Cerebellar nuclear complex (tissue), 1 donor: ENCODE results near the gene AKAP8L.
"Not testable (repeated sequence)": the region's sequence is repeated elsewhere in the genome, so short reads cannot be mapped to it uniquely, and the experiment has no call there.

Source experiments
- DNase-seq, 2 experiments: peaks; one replicate each; lab custom pipeline; 2025; lab: John Stamatoyannopoulos, UW

The AKAP8L gene

DNA sequence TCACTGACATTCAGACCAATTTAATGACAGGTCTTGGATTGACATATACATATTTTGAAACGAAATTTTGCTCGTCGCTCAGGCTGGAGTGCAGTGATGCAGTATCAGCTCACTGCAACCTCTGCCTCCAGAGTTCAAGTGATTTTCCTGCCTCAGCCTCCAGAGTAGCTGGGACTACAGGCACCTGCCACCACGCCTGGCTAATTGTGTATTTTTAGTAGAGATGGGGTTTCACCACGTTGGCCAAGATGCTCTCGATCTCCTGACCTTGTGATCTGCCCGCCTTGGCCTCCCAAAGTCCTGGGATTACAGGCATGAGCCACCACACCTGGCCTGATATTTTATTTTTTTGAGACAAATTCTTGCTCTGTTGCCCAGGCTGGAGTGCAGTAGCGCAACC lies 66.3 kb downstream of the AKAP8L start:
- DNase-seq = not testable (repeated sequence)

DNA sequence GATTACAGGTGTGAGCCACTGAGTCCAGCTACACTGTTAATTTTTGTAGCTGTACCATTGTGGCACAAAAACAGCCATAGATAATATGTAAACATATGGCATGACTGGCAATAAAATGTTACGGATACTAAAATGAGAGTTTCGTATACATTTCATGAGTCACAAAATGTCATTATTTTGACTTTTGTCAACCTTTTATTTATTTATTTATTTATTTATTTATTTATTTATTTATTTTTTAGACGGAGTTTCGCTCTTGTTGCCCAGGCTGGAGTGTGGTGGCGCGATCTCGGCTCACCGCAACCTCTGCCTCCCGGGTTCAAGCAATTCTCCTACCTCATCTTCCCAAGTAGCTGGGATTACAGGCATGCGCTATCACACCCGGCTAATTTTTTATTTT lies 77.5 kb downstream of the AKAP8L start:
- not testable (repeated sequence) for DNase-seq

DNA sequence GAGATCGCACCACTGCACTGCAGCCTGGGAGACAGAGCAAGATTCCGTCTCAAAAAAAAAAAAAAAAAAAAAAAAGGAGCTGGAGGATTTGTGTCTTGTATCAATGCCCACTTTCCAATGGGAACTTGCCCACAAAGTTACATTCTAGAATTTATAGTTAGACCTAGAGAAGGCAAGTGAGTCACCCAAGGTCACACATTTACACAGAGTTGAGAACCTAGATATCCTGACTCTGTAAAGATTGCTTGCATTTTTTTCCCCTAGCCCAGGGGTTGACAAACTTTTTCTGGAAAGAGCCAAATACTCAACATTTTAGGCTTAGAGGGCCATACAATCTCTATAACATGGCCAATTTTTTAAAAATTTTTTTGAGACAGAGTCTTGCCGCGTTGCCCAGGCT lies 78.7 kb downstream of the AKAP8L start:
- no peak for DNase-seq

DNA sequence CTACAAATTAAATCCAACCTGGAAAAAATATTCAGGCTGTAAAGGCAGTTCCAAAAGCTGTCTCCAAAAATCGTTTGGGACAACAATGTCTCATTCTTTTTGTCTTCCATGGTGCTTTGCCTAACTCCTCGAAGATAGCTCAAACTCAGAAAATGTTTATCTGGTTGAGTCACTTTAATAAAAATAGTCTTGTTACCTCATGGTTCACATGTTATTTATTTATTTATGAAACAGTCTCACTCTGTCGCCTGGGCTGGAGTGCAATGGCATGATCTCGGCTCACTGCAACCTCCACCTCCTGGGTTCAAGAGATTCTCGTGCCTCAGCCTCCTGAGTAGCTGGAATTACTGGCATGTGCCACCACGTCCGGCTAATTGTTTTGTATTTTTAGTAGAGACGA lies 81.6 kb downstream of the AKAP8L start:
- no peak for DNase-seq

DNA sequence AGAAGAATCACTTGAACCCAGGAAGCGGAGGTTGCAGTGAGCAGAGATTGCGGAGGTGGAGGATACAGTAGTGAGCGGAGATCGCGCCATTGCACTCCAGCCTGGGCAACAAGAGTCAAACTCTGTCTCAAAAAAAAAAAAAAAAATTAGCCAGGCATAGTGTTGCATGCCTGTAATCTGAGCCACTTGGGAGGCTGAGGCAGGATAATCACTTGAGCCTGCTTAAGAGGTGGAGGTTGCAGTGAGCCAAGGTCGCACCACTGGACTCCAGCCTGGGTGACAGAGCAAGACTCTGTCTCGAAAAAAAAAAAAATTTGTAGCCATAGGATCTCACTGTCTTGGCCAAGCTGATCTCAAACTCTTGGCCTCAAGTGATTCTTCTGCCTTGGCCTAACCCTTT lies 82.8 kb downstream of the AKAP8L start:
- not testable (repeated sequence) for DNase-seq

DNA sequence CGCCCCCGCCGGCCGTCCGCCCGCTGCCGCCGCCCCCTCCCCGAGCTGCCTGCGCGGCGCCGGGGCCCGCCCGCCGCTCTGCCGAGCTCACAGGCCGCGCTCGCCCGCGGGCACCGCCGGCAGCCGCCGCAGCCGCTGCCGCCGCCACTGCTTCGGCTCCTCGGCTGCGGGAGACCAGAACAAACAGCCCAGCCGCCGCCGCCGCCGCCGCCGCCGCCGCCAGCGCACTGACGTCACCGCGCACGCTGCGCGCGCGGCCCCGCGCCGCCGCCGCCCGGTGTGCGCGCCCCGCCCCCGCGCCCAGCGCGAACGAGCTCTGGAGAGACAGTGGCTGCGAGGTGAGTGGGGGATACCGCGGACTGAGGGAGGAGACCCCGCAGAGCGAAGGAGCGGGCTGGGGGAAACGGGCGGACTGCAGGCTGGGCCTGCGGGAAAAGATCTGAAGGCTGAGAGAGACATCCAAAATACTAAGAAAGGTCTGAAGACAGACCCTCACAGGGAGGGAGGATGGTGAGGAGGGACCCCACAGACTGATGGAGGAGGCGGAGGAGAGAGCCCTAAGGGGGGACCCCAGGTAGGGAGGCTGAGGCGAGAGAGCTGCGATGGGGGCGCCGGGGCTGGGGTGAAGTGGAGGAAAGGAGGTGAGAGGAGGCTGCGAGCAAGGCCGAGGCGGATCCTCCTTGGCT lies 86.3 kb downstream of the AKAP8L start, which contains the start of gene BRD4:
BRD4 (minus strand) TSS at position 229 of the 686 bp plus-strand sequence. CDS start 59,440 bp downstream, outside the sequence.
- DNase-seq = no peak

DNA sequence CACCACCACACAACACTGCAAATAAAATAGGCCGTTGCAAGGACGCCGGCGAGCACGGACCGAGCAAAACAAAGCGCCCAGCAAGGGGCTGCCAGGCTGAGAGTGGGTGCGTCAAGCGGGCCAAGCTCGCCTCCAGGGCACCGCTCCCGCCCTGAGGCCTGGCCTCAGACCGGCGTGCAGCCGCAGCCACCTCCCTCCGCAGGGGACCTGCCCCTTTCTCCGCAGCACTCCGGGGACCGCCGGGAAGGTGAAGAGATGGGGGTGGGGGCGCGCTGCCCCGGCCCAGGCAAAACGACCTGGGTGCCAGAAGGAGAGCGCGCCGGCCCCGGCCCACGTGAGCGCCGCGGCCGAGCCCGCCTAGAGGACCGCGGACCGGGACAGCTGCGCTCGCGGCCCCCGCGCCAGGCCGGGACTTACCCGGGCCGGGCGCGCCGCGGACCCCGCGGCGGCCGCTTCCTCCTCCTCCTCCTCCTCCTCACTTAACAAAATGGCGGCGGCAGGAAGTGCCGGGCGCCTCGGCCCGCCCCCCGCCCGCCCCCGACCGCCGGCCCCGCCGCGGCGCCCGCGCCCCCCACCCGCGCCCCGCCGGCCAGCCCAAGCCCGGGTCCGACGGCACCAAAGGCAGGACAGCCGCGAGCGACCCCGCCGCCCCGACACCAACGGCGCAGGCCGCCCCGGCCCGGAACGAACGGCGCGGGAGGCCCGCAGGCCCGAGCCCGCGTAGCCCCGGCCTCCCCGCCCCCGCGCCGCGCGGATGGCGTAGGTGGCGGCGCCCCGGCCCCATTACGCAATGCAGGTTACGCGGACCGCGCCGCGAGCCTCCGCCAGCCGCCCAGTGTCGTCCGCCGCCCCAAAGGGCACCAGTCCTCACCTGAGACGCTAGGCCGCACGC lies 87.1 kb downstream of the AKAP8L start:
- no peak for DNase-seq

DNA sequence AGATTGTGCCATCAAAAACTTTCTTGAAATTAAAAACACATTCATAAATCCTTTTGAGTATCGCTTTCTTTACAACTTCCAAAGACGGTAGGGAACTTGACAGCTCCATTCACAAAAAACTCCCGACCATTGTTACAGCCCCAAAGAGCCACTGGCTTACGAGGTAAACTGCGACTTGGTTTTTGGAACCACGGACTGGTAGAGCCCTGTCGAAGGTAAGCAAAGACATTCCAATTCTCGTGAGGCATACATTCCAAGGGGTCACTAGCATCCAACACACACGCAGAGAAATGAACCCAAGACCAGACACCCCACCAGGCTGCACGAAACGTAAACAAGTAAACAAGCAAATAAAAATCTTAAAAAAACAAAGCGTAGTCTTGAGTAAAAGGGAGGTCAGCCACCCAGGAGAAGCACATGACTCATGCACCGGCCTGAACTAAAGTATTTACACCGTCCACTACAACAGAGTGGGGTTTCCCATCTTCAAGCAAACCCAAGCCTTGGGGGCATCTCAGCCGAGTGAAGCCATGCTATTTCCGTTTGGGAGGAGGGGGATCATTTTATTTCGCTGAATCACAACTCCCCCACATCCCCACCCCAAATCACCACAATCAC lies 87.9 kb downstream of the AKAP8L start:
- no peak for DNase-seq
